ENCODE measurements around the gene DPF3.

DNA sequence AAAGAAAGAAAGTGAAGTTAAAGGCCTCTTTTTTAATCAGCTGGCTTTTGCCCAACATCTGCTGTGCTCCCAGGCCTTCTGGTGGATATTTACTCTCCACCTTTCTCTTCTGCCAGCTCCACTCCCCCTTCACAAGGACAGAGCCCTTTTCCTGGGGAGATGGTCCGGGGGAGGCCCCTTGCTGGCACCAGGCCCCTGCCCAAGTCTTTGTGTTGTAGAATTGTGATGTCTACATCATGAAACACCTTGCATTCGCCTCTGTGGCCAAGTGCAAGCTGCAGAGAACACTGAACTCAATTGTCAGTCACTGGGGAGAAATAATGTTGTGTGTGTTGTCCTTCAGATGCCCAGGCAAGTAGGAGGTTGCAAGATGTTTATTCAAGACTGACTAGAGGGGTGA, 150.3 kb downstream of the DPF3 start:
- TF ChIP-seq, protein P1, sequence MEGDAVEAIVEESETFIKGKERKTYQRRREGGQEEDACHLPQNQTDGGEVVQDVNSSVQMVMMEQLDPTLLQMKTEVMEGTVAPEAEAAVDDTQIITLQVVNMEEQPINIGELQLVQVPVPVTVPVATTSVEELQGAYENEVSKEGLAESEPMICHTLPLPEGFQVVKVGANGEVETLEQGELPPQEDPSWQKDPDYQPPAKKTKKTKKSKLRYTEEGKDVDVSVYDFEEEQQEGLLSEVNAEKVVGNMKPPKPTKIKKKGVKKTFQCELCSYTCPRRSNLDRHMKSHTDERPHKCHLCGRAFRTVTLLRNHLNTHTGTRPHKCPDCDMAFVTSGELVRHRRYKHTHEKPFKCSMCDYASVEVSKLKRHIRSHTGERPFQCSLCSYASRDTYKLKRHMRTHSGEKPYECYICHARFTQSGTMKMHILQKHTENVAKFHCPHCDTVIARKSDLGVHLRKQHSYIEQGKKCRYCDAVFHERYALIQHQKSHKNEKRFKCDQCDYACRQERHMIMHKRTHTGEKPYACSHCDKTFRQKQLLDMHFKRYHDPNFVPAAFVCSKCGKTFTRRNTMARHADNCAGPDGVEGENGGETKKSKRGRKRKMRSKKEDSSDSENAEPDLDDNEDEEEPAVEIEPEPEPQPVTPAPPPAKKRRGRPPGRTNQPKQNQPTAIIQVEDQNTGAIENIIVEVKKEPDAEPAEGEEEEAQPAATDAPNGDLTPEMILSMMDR (IDR thresholded peaks at IDR 0.05) = no peak
- no peak for TF ChIP-seq POLR2A (IDR thresholded peaks at IDR 0.05)

Measured in heart left ventricle (tissue), 13 donors.